Peyer's patch (tissue), 4 donors: ENCODE results near the gene FRMD4A. TPM values are rescaled to one million over a fixed set of nuclear protein-coding genes. Genes with fewer than 3 reads are reported as not detected.

Experiments used
- DNase-seq, 3 donors: peaks; one replicate each; pipeline ENCODE4 v3.0.0-alpha.2; 2017 to 2019
- H3K27ac ChIP-seq, 4 donors: fragments of 200-600 bp; sonication (generic); one replicate each; pipeline ENCODE4 v1.5.1; 2016 to 2019
- H3K27me3 ChIP-seq, 2 donors: fragments of 200-600 bp; sonication (generic); one replicate each; pipeline ENCODE4 v1.5.1; 2019
- H3K36me3 ChIP-seq, 3 donors: fragments of 200-600 bp; sonication (generic); one replicate each; pipeline ENCODE4 v1.5.1; 2016 to 2019
- H3K4me1 ChIP-seq, 4 donors: fragments of 200-600 bp; sonication (generic); one replicate each; pipeline ENCODE4 v1.5.1; 2016 to 2019
- H3K4me3 ChIP-seq, 4 donors: fragments of 200-600 bp; sonication (generic); 1 replicate in 3 of 4; 2 replicates in 1 of 4; pipeline ENCODE4 v1.5.1; 2016 to 2019; ENCODE audit warnings: mild to moderate bottlenecking in 1 of 4
- H3K9me3 ChIP-seq, 4 donors: fragments of 200-600 bp; sonication (generic); one replicate each; pipeline ENCODE4 v1.5.1; 2016 to 2019; ENCODE audit warnings: mild to moderate bottlenecking in 1 of 4
- POLR2A ChIP-seq, 2 donors: fragments of 450-650 bp; IDR thresholded peaks; one replicate each; pipeline ENCODE4 v1.5.1; 2017; ENCODE audit warnings: antibody characterized with exemption in 2 of 2, mild to moderate bottlenecking in 2 of 2, moderate library complexity in 2 of 2
- total RNA-seq, 4 donors: library from RNA; depleted of rRNA; stranded (reverse); fragments of >200 nt; gene quantifications; one replicate each; pipeline ENCODE4 v1.1.0, GENCODE V29; 2016
- TF ChIP-seq, protein P1 (sequence below), 6 experiments: fragments of 450-650 bp in 4 of 6; fragments of 200-600 bp in 2 of 6; sonication (generic) in 1 of 6; IDR thresholded peaks; one replicate each; pipeline ENCODE4 v1.5.1; 2017 to 2019; ENCODE audit warnings: antibody characterized with exemption in 6 of 6, mild to moderate bottlenecking in 3 of 6, moderate library complexity in 1 of 6

Gene FRMD4A
- total RNA-seq, 4 donors from 2014 or later: 3.0 to 47.9 (median 5.9) TPM

GRCh38 chr10:14261336-14261735, 69.4 kb downstream of the FRMD4A start:
- Histone ChIP-seq H3K36me3 (no peaks in the 10 kb centered on the region), H3K4me1 (no peaks in the 10 kb centered on the region), H3K27me3 (no peaks in the 10 kb centered on the region), H3K9me3 (no peaks in the 10 kb centered on the region), H3K4me3 (no peak overlapping the region), H3K27ac (no peak overlapping the region)
- DNase-seq: no peak
- no peak for TF ChIP-seq POLR2A (IDR thresholded peaks at IDR 0.05)
- TF ChIP-seq, protein P1, sequence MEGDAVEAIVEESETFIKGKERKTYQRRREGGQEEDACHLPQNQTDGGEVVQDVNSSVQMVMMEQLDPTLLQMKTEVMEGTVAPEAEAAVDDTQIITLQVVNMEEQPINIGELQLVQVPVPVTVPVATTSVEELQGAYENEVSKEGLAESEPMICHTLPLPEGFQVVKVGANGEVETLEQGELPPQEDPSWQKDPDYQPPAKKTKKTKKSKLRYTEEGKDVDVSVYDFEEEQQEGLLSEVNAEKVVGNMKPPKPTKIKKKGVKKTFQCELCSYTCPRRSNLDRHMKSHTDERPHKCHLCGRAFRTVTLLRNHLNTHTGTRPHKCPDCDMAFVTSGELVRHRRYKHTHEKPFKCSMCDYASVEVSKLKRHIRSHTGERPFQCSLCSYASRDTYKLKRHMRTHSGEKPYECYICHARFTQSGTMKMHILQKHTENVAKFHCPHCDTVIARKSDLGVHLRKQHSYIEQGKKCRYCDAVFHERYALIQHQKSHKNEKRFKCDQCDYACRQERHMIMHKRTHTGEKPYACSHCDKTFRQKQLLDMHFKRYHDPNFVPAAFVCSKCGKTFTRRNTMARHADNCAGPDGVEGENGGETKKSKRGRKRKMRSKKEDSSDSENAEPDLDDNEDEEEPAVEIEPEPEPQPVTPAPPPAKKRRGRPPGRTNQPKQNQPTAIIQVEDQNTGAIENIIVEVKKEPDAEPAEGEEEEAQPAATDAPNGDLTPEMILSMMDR (IDR thresholded peaks at IDR 0.05): no peak

- Histone ChIP-seq H3K9me3 (no peaks in the 10 kb centered on the region), H3K27me3 (no peaks in the 10 kb centered on the region), H3K4me3 (no peak overlapping the region), H3K4me1 (no peaks in the 10 kb centered on the region), H3K27ac (no peak overlapping the region), H3K36me3 (no peaks in the 10 kb centered on the region)
- DNase-seq: no peak
- TF ChIP-seq POLR2A (IDR thresholded peaks at IDR 0.05): no peak
- TF ChIP-seq, protein P1 (IDR thresholded peaks at IDR 0.05): no peak
Observed at GRCh38 chr10:14259696-14260566, 70.8 kb downstream of the FRMD4A start.

DNA sequence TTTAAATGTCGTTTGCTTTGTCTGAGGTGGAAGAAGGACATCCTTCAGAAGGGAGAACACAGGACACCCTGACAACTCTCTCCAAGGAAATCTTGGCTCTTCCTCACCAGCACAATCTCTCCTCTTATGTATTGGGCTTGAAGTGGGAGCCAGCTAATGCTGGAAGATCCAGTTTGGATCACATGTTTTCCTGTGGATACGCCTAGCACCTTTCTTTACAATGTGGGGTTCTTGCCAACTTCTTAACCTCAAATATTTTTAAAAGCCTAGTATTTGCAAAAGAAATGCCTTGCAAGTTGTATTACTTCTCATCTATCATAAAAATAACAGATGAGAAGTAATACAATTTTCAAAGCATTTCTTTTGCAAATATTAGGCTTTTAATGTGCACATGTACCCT, 76.4 kb downstream of the FRMD4A start:
- Histone ChIP-seq H3K4me3 (no peak overlapping the region), H3K27me3 (peaks cover 0 to 3% of the 10 kb centered on the region in 2 donors), H3K27ac (no peak overlapping the region), H3K4me1 (no peaks in the 10 kb centered on the region), H3K9me3 (peaks cover 0 to 6% (median 0%) of the 10 kb centered on the region in 4 donors), H3K36me3 (no peaks in the 10 kb centered on the region)
- no peak for DNase-seq
- TF ChIP-seq, protein P1 (IDR thresholded peaks at IDR 0.05): no peak
- TF ChIP-seq POLR2A (IDR thresholded peaks at IDR 0.05): no peak

GRCh38 chr10:14253711-14254110, 77.0 kb downstream of the FRMD4A start:
- DNase-seq: no peak
- TF ChIP-seq, protein P1 (IDR thresholded peaks at IDR 0.05): no peak
- no peak for TF ChIP-seq POLR2A (IDR thresholded peaks at IDR 0.05)
- H3K27ac ChIP-seq: no peak overlapping the region
- no peaks in the 10 kb centered on the region for H3K4me1 ChIP-seq
- H3K4me3 ChIP-seq: no peak overlapping the region
- no peaks in the 10 kb centered on the region for H3K36me3 ChIP-seq
- peaks cover 0 to 3% of the 10 kb centered on the region in 2 donors for H3K27me3 ChIP-seq
- H3K9me3 ChIP-seq: peaks cover 0 to 6% (median 0%) of the 10 kb centered on the region in 4 donors

DNA sequence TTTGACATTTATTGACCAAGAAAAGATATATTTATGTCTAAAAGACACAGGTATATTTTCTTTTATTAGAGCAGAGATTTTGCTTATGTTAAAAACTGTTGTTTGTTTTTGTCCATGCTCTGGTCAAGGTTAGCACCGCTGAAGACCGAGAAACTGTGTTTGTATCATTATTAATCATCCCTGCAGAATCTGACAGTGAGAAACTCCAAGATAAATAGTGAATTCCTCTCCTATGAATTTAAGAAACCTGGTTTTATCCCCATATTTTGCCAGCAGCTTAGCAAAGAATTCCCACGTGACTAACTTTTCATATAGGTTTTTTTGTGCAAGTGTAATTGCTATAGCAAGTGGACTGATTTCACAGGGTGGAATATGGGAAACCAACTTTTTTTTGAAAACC, 77.6 kb downstream of the FRMD4A start:
- no peak for DNase-seq
- Histone ChIP-seq H3K9me3 (peaks cover 0 to 6% (median 0%) of the 10 kb centered on the region in 4 donors), H3K4me1 (no peaks in the 10 kb centered on the region), H3K27ac (no peak overlapping the region), H3K4me3 (no peak overlapping the region), H3K27me3 (peaks cover 0 to 3% of the 10 kb centered on the region in 2 donors), H3K36me3 (no peaks in the 10 kb centered on the region)
- TF ChIP-seq, protein P1 (IDR thresholded peaks at IDR 0.05): no peak
- no peak for TF ChIP-seq POLR2A (IDR thresholded peaks at IDR 0.05)
